Liver (tissue), 9 donors: ENCODE results near the gene INHBC. TPM values are rescaled to one million over a fixed set of nuclear protein-coding genes. Genes with fewer than 3 reads are reported as not detected.

ENCODE experiments used
- DNase-seq: peaks from one replicate; pipeline ENCODE4 v3.0.0-alpha.2; 2017; ENCODE audit warnings: low spot score
- H3K27ac ChIP-seq, 2 donors: one replicate each; pipeline ENCODE4 v1.7.0; 2013; ENCODE audit warnings: inconsistent platforms in 2 of 2, low read length in 2 of 2, control low read depth in 1 of 2, low read depth in 1 of 2, mild to moderate bottlenecking in 1 of 2
- H3K27me3 ChIP-seq, 4 donors: one replicate each; pipeline versions ENCODE4 v1.6.1 to v1.7.0; 2013; ENCODE audit warnings: low read length in 3 of 4, inconsistent platforms in 1 of 4, mild to moderate bottlenecking in 1 of 4, moderate library complexity in 1 of 4; ENCODE audit not compliant: control insufficient read depth in 4 of 4, insufficient read depth in 4 of 4
- H3K36me3 ChIP-seq, 4 donors: one replicate each; pipeline versions ENCODE4 v1.6.1 to v1.7.0; 2013; ENCODE audit warnings: low read length in 3 of 4, mild to moderate bottlenecking in 3 of 4, low read depth in 1 of 4, moderate library complexity in 1 of 4; ENCODE audit not compliant: control insufficient read depth in 4 of 4, insufficient read depth in 3 of 4
- H3K4me1 ChIP-seq, 4 donors: one replicate each; pipeline versions ENCODE4 v1.6.1 to v1.7.0; 2013; ENCODE audit warnings: low read length in 3 of 4, mild to moderate bottlenecking in 3 of 4, moderate library complexity in 1 of 4; ENCODE audit not compliant: control insufficient read depth in 4 of 4, insufficient read depth in 4 of 4
- H3K4me3 ChIP-seq, 3 donors: one replicate each; pipeline versions ENCODE4 v1.6.1 to v1.7.0; 2013; ENCODE audit warnings: low read length in 3 of 3, control low read depth in 1 of 3, low read depth in 1 of 3, mild to moderate bottlenecking in 1 of 3
- H3K9ac ChIP-seq, 2 donors: one replicate each; pipeline ENCODE4 v1.7.0; 2013; ENCODE audit warnings: low read length in 2 of 2, mild to moderate bottlenecking in 2 of 2, moderate library complexity in 2 of 2, control low read depth in 1 of 2, low read depth in 1 of 2
- H3K9me3 ChIP-seq, 4 donors: one replicate each; pipeline versions ENCODE4 v1.6.1 to v1.7.0; 2013; ENCODE audit warnings: low read length in 3 of 4; ENCODE audit not compliant: control insufficient read depth in 4 of 4
- ATF3 ChIP-seq: IDR thresholded peaks from 2 replicates; pipeline ENCODE4 v1.6.1; 2016; ENCODE audit warnings: antibody characterized with exemption
- CTCF ChIP-seq: fragments of 150-350 bp; IDR thresholded peaks from 2 replicates; pipeline ENCODE4 v1.5.1; 2017; ENCODE audit warnings: improper control_type of control experiment, low read depth, low read length; ENCODE audit not compliant: missing input control
- EGR1 ChIP-seq, 2 donors: IDR thresholded peaks; 2 replicates each; pipeline ENCODE4 v1.6.1; 2016 to 2018; ENCODE audit warnings: antibody characterized with exemption in 2 of 2, low read depth in 2 of 2
- FOXA1 ChIP-seq: IDR thresholded peaks from 2 replicates; pipeline ENCODE4 v1.6.1; 2016; ENCODE audit warnings: antibody characterized with exemption
- FOXA2 ChIP-seq: IDR thresholded peaks from 2 replicates; pipeline ENCODE4 v1.6.1; 2016; ENCODE audit warnings: antibody characterized with exemption
- GABPA ChIP-seq, 2 donors: IDR thresholded peaks in 1 of 2; conservative IDR thresholded peaks in 1 of 2; 2 replicates each; pipeline ENCODE4 v1.6.1; 2016; ENCODE audit warnings: antibody characterized with exemption in 2 of 2, mild to moderate bottlenecking in 1 of 2, moderate library complexity in 1 of 2
- HNF4A ChIP-seq, 2 donors: conservative IDR thresholded peaks; 2 replicates each; pipeline ENCODE4 v1.6.1; 2016; ENCODE audit warnings: antibody characterized with exemption in 2 of 2, mild to moderate bottlenecking in 2 of 2
- HNF4G ChIP-seq: IDR thresholded peaks from 2 replicates; pipeline ENCODE4 v1.6.1; 2016; ENCODE audit warnings: antibody characterized with exemption
- JUND ChIP-seq, 2 donors: IDR thresholded peaks; 2 replicates each; pipeline ENCODE4 v1.6.1; 2016; ENCODE audit warnings: antibody characterized with exemption in 2 of 2
- MAX ChIP-seq: IDR thresholded peaks from 2 replicates; pipeline ENCODE4 v1.6.1; 2016; ENCODE audit warnings: antibody characterized with exemption
- NR2F2 ChIP-seq: IDR thresholded peaks from 2 replicates; pipeline ENCODE4 v1.6.1; 2016; ENCODE audit warnings: antibody characterized with exemption
- RAD21 ChIP-seq, 2 donors: IDR thresholded peaks; 2 replicates each; pipeline ENCODE4 v1.6.1; 2016; ENCODE audit warnings: antibody characterized with exemption in 2 of 2, mild to moderate bottlenecking in 2 of 2
- REST ChIP-seq: IDR thresholded peaks from 2 replicates; pipeline ENCODE4 v1.6.1; 2016; ENCODE audit warnings: antibody characterized with exemption, mild to moderate bottlenecking
- RXRA ChIP-seq, 2 donors: IDR thresholded peaks; 2 replicates each; pipeline ENCODE4 v1.6.1; 2017 to 2018; ENCODE audit warnings: antibody characterized with exemption in 2 of 2, mild to moderate bottlenecking in 1 of 2
- SP1 ChIP-seq: IDR thresholded peaks from 2 replicates; pipeline ENCODE4 v1.6.1; 2018; ENCODE audit warnings: antibody characterized with exemption, mild to moderate bottlenecking
- TAF1 ChIP-seq: conservative IDR thresholded peaks from 2 replicates; pipeline ENCODE4 v1.6.1; 2016; ENCODE audit warnings: antibody characterized with exemption, mild to moderate bottlenecking
- YY1 ChIP-seq: IDR thresholded peaks from 2 replicates; pipeline ENCODE4 v1.6.1; 2016; ENCODE audit warnings: antibody characterized with exemption, mild to moderate bottlenecking
- ZBTB33 ChIP-seq: IDR thresholded peaks from 2 replicates; pipeline ENCODE4 v1.6.1; 2016; ENCODE audit warnings: antibody characterized with exemption
- WGBS: extraction: QIAGEN DNeasy Blood & Tissue Kit; methylation state at CpG from one replicate; pipeline ENCODE4 v1.1.7; 2013; 5-methylcytosine and 5-hydroxymethylcytosine counted together
- polyA plus RNA-seq, 2 donors: library from polyadenylated mRNA; stranded (reverse) in 1 of 2; unstranded in 1 of 2; fragments of 200-250 nt in 1 of 2; fragments of >200 nt in 1 of 2; fragmentation: Nextera tagmentation in 1 of 2; extraction: Ambion mirVana in 1 of 2; gene quantifications; one replicate each; pipeline versions ENCODE4 v1.2.1 to v1.2.3, GENCODE V29; 2013 to 2015
- total RNA-seq, 2 donors: library from RNA; depleted of rRNA; stranded (reverse); fragments of >200 nt; gene quantifications; one replicate each; pipeline ENCODE4 v1.2.3, GENCODE V29; 2014
- donor health status: healthy.
- donor health status: healthy.
- donor health status: healthy.
- donor health status: healthy.
- donor health status: healthy.

INHBC gene
- total and polyA plus RNA-seq, 4 donors, result 2.8 to 134 (median 86.7) TPM

GRCh38 chr12:57473392-57473791 is 38.8 kb downstream of the INHBC start:
- H3K27me3 ChIP-seq, result peaks cover 0 to 6% (median 3%) of the 10 kb centered on the region in 4 donors
- peaks cover 4 to 20% (median 14%) of the 10 kb centered on the region in 4 donors for H3K4me1 ChIP-seq
- no peak overlapping the region for H3K4me3 ChIP-seq
- no peak overlapping the region for H3K9ac ChIP-seq
- no peaks in the 10 kb centered on the region for H3K9me3 ChIP-seq
- no peak for DNase-seq
- H3K27ac ChIP-seq, result no peak overlapping the region
- 65% methylated on average over 3 of the region's 3 CpGs for WGBS
- no peak for TF ChIP-seq CTCF
- H3K36me3 ChIP-seq, result peaks cover 0 to 2% (median 0%) of the 10 kb centered on the region in 4 donors

- Histone ChIP-seq H3K27me3 (peaks cover 0 to 6% (median 3%) of the 10 kb centered on the region in 4 donors), H3K4me1 (peaks cover 4 to 20% (median 14%) of the 10 kb centered on the region in 4 donors)
Observed at GRCh38 chr12:57473886-57474285, 39.3 kb downstream of the INHBC start.

More at GRCh38 chr12:57473886-57474285, 39.3 kb downstream of the INHBC start:
- H3K27ac ChIP-seq, result no peak overlapping the region
- no peaks in the 10 kb centered on the region for H3K9me3 ChIP-seq
- no peak overlapping the region for H3K4me3 ChIP-seq
- no peak for DNase-seq
- no peak overlapping the region for H3K9ac ChIP-seq
- H3K36me3 ChIP-seq, result peaks cover 0 to 2% (median 0%) of the 10 kb centered on the region in 4 donors
- TF ChIP-seq FOXA1 (no peak), CTCF (no peak), GABPA (IDR thresholded peaks at IDR 0.05 in 1 of 2, conservative IDR thresholded peaks at IDR 0.05 in 1 of 2) (no peak), HNF4A (conservative IDR thresholded peaks at IDR 0.05) (no peak), NR2F2 (no peak), JUND (IDR thresholded peaks at IDR 0.05) (no peak), ZBTB33 (no peak), TAF1 (no peak), YY1 (no peak), EGR1 (IDR thresholded peaks at IDR 0.05; ENCODE audit: low read depth in 2 of 2) (no peak), RAD21 (IDR thresholded peaks at IDR 0.05) (no peak), REST (no peak), SP1 (no peak), MAX (no peak), HNF4G (no peak), FOXA2 (no peak), RXRA (IDR thresholded peaks at IDR 0.05) (no peak), ATF3 (no peak)
- WGBS, result 88% methylated on average over 5 of the region's 5 CpGs
